GM13977 (cell line): ENCODE results near the gene DGKQ.
"Not testable (repeated sequence)": the region's sequence is repeated elsewhere in the genome, so short reads cannot be mapped to it uniquely, and the experiment has no call there.

Source experiments
- DNase-seq: peaks from one replicate; pipeline ENCODE4 v3.0.0; 2012; ENCODE audit warnings: low spot score
- in situ Hi-C: fragments of 300-500 bp; cut with MboI; formaldehyde crosslinking; loops from one replicate; pipeline ENCODE4 v1.12.0; 2022; ENCODE audit warnings: low sequenced_read_pairs, low pct_unique_long_range_greater_than_20kb, mixed read lengths, inconsistent platforms; ENCODE audit not compliant: unreplicated experiment
- TF ChIP-seq, protein P1 (sequence below): IDR thresholded peaks from 2 replicates; pipeline ENCODE4 v1.5.1; 2012; ENCODE audit warnings: mild to moderate bottlenecking, control low read depth; ENCODE audit not compliant: insufficient read depth; ENCODE audit errors: extremely low read depth, missing control alignments

Gene DGKQ

DNA sequence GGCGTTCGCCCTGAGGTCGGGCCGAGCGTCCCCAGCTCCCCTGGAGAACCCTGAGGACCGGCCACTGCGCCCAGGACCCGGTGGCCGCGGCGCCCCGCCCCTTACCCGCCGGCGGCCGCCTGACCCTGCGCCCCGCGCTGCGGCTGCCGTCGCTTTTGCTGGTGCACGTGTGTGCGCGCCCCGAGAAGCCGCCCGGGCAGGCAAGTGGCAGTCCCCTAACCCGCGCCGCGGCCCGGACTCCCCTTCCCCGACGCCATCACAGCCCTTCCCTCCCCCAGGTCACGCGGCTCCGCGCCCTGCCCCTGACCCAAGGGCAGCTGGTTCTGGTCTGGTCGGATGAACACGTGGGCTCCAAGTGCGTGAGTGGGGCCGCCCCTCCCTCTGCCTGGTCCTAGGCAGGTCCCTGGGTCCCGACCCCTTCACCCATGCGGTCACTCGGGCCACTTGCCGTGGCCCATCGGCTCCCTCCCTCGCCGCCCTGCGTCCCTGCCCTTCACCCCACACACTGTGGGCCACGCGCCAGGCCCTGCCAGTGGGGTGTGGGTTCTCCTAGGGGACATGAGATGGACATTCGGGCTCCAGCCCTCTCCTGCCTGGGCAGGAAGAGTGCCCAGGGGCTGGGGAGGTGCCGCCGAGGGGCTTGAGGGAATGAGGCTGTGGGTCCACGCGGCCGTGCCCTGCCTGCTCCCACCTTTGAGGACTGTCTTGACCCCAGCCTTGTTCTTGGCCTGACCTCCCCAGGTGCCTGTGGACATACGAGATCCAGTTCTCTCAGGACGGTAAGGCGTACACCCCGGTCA is 30.1 kb upstream of the DGKQ start:
- TF ChIP-seq, protein P1, sequence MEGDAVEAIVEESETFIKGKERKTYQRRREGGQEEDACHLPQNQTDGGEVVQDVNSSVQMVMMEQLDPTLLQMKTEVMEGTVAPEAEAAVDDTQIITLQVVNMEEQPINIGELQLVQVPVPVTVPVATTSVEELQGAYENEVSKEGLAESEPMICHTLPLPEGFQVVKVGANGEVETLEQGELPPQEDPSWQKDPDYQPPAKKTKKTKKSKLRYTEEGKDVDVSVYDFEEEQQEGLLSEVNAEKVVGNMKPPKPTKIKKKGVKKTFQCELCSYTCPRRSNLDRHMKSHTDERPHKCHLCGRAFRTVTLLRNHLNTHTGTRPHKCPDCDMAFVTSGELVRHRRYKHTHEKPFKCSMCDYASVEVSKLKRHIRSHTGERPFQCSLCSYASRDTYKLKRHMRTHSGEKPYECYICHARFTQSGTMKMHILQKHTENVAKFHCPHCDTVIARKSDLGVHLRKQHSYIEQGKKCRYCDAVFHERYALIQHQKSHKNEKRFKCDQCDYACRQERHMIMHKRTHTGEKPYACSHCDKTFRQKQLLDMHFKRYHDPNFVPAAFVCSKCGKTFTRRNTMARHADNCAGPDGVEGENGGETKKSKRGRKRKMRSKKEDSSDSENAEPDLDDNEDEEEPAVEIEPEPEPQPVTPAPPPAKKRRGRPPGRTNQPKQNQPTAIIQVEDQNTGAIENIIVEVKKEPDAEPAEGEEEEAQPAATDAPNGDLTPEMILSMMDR = no peak
- no peak for DNase-seq
- in situ Hi-C loops = no loop called here

DNA sequence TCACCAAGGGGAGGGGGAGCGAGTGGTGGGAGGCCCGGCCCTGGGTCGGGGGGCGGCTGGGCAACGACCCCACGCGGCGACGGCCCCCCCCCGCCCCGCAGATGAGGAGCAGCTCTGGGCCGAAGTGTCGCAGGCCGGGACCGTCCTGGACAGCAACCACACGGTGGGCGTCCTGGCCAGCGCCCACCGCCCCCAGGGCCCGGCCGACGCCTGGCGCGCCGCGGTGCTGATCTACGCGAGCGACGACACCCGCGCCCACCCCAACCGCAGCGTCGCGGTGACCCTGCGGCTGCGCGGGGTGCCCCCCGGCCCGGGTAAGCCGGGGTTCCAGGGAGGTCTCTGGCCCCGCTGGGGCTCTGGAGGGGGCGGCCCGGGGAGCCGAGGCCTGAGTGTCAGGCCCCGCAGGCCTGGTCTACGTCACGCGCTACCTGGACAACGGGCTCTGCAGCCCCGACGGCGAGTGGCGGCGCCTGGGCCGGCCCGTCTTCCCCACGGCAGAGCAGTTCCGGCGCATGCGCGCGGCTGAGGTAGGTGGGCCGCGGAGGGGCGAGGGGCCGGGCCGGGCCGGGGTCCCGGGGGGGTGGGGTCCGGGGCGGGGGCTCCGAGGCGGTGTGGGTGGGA is 29.4 kb upstream of the DGKQ start:
- in situ Hi-C loops = no loop called here
- TF ChIP-seq, protein P1 = no peak
- DNase-seq = no peak

GRCh38 chr4:1002131-1002630 is 28.8 kb upstream of the DGKQ start:
- DNase-seq = no peak
- TF ChIP-seq, protein P1 = no peak
- in situ Hi-C loops = no loop called here

DNA sequence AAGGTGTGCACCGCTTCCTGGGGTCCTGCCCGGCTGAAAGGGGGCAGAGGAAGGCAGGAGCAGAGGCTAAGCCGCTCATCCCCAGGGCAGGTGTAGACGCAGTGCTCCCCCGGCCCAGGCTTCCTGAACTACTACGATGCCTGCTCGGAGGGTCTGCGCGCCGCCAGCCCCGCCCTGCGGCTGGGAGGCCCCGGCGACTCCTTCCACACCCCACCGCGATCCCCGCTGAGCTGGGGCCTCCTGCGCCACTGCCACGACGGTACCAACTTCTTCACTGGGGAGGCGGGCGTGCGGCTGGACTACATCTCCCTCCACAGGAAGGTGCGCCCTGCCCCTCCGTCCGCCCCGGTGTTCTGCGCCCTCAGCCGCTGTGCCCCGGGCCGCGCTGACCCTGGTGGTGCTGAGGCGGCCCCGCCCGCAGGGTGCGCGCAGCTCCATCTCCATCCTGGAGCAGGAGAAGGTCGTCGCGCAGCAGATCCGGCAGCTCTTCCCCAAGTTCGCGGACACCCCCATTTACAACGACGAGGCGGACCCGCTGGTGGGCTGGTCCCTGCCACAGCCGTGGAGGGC is 28.3 kb upstream of the DGKQ start:
- TF ChIP-seq, protein P1 = no peak
- no peak for DNase-seq
- in situ Hi-C loops = no loop called here

- TF ChIP-seq, protein P1 = no peak
- in situ Hi-C loops = no loop called here
- DNase-seq = no peak
Observed at GRCh38 chr4:1000686-1001260, 27.4 kb upstream of the DGKQ start.

DNA sequence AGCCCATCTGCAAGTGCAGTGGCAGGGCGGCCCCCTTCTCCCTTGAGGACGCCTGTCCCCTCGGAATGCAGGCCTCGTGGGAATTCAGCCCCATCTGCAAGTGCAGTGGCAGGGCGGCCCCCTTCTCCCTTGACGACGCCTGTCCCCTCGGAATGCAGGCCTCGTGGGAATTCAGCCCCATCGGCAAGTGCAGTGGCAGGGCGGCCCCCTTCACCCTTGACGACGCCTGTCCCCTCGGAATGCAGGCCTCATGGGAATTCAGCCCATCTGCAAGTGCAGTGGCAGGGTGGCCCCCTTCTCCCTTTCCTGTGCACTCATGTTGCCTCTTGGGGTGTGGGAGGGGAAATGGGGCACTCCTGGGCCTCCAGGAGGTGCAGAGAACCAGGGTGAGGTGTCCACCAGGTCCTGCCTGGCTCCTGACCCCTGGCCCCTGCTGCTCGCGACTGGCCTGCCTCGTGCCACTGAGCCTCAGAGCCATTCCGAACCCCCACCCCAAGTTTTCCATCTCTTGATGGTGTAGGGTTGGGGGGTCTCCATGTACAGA is 26.6 kb upstream of the DGKQ start:
- TF ChIP-seq, protein P1 = no peak
- in situ Hi-C loops = no loop called here
- DNase-seq = no peak

- in situ Hi-C loops, DNase-seq: not testable (repeated sequence)
Observed at GRCh38 chr4:999240-999863, 26.0 kb upstream of the DGKQ start.
